Liver (tissue), 9 donors: ENCODE results near the gene APBB1IP. TPM values are rescaled to one million over a fixed set of nuclear protein-coding genes. Genes with fewer than 3 reads are reported as not detected.

ENCODE experiments used
- DNase-seq: peaks from one replicate; pipeline ENCODE4 v3.0.0-alpha.2; 2017; ENCODE audit warnings: low spot score
- H3K27ac ChIP-seq, 2 donors: one replicate each; pipeline ENCODE4 v1.7.0; 2013; ENCODE audit warnings: inconsistent platforms in 2 of 2, low read length in 2 of 2, control low read depth in 1 of 2, low read depth in 1 of 2, mild to moderate bottlenecking in 1 of 2
- H3K27me3 ChIP-seq, 4 donors: one replicate each; pipeline versions ENCODE4 v1.6.1 to v1.7.0; 2013; ENCODE audit warnings: low read length in 3 of 4, inconsistent platforms in 1 of 4, mild to moderate bottlenecking in 1 of 4, moderate library complexity in 1 of 4; ENCODE audit not compliant: control insufficient read depth in 4 of 4, insufficient read depth in 4 of 4
- H3K36me3 ChIP-seq, 4 donors: one replicate each; pipeline versions ENCODE4 v1.6.1 to v1.7.0; 2013; ENCODE audit warnings: low read length in 3 of 4, mild to moderate bottlenecking in 3 of 4, low read depth in 1 of 4, moderate library complexity in 1 of 4; ENCODE audit not compliant: control insufficient read depth in 4 of 4, insufficient read depth in 3 of 4
- H3K4me1 ChIP-seq, 4 donors: one replicate each; pipeline versions ENCODE4 v1.6.1 to v1.7.0; 2013; ENCODE audit warnings: low read length in 3 of 4, mild to moderate bottlenecking in 3 of 4, moderate library complexity in 1 of 4; ENCODE audit not compliant: control insufficient read depth in 4 of 4, insufficient read depth in 4 of 4
- H3K4me3 ChIP-seq, 3 donors: one replicate each; pipeline versions ENCODE4 v1.6.1 to v1.7.0; 2013; ENCODE audit warnings: low read length in 3 of 3, control low read depth in 1 of 3, low read depth in 1 of 3, mild to moderate bottlenecking in 1 of 3
- H3K9ac ChIP-seq, 2 donors: one replicate each; pipeline ENCODE4 v1.7.0; 2013; ENCODE audit warnings: low read length in 2 of 2, mild to moderate bottlenecking in 2 of 2, moderate library complexity in 2 of 2, control low read depth in 1 of 2, low read depth in 1 of 2
- H3K9me3 ChIP-seq, 4 donors: one replicate each; pipeline versions ENCODE4 v1.6.1 to v1.7.0; 2013; ENCODE audit warnings: low read length in 3 of 4; ENCODE audit not compliant: control insufficient read depth in 4 of 4
- ATF3 ChIP-seq: IDR thresholded peaks from 2 replicates; pipeline ENCODE4 v1.6.1; 2016; ENCODE audit warnings: antibody characterized with exemption
- CTCF ChIP-seq: fragments of 150-350 bp; IDR thresholded peaks from 2 replicates; pipeline ENCODE4 v1.5.1; 2017; ENCODE audit warnings: improper control_type of control experiment, low read depth, low read length; ENCODE audit not compliant: missing input control
- EGR1 ChIP-seq, 2 donors: IDR thresholded peaks; 2 replicates each; pipeline ENCODE4 v1.6.1; 2016 to 2018; ENCODE audit warnings: antibody characterized with exemption in 2 of 2, low read depth in 2 of 2
- FOXA1 ChIP-seq: IDR thresholded peaks from 2 replicates; pipeline ENCODE4 v1.6.1; 2016; ENCODE audit warnings: antibody characterized with exemption
- FOXA2 ChIP-seq: IDR thresholded peaks from 2 replicates; pipeline ENCODE4 v1.6.1; 2016; ENCODE audit warnings: antibody characterized with exemption
- GABPA ChIP-seq, 2 donors: IDR thresholded peaks in 1 of 2; conservative IDR thresholded peaks in 1 of 2; 2 replicates each; pipeline ENCODE4 v1.6.1; 2016; ENCODE audit warnings: antibody characterized with exemption in 2 of 2, mild to moderate bottlenecking in 1 of 2, moderate library complexity in 1 of 2
- HNF4A ChIP-seq, 2 donors: conservative IDR thresholded peaks; 2 replicates each; pipeline ENCODE4 v1.6.1; 2016; ENCODE audit warnings: antibody characterized with exemption in 2 of 2, mild to moderate bottlenecking in 2 of 2
- HNF4G ChIP-seq: IDR thresholded peaks from 2 replicates; pipeline ENCODE4 v1.6.1; 2016; ENCODE audit warnings: antibody characterized with exemption
- JUND ChIP-seq, 2 donors: IDR thresholded peaks; 2 replicates each; pipeline ENCODE4 v1.6.1; 2016; ENCODE audit warnings: antibody characterized with exemption in 2 of 2
- MAX ChIP-seq: IDR thresholded peaks from 2 replicates; pipeline ENCODE4 v1.6.1; 2016; ENCODE audit warnings: antibody characterized with exemption
- NR2F2 ChIP-seq: IDR thresholded peaks from 2 replicates; pipeline ENCODE4 v1.6.1; 2016; ENCODE audit warnings: antibody characterized with exemption
- RAD21 ChIP-seq, 2 donors: IDR thresholded peaks; 2 replicates each; pipeline ENCODE4 v1.6.1; 2016; ENCODE audit warnings: antibody characterized with exemption in 2 of 2, mild to moderate bottlenecking in 2 of 2
- REST ChIP-seq: IDR thresholded peaks from 2 replicates; pipeline ENCODE4 v1.6.1; 2016; ENCODE audit warnings: antibody characterized with exemption, mild to moderate bottlenecking
- RXRA ChIP-seq, 2 donors: IDR thresholded peaks; 2 replicates each; pipeline ENCODE4 v1.6.1; 2017 to 2018; ENCODE audit warnings: antibody characterized with exemption in 2 of 2, mild to moderate bottlenecking in 1 of 2
- SP1 ChIP-seq: IDR thresholded peaks from 2 replicates; pipeline ENCODE4 v1.6.1; 2018; ENCODE audit warnings: antibody characterized with exemption, mild to moderate bottlenecking
- TAF1 ChIP-seq: conservative IDR thresholded peaks from 2 replicates; pipeline ENCODE4 v1.6.1; 2016; ENCODE audit warnings: antibody characterized with exemption, mild to moderate bottlenecking
- YY1 ChIP-seq: IDR thresholded peaks from 2 replicates; pipeline ENCODE4 v1.6.1; 2016; ENCODE audit warnings: antibody characterized with exemption, mild to moderate bottlenecking
- ZBTB33 ChIP-seq: IDR thresholded peaks from 2 replicates; pipeline ENCODE4 v1.6.1; 2016; ENCODE audit warnings: antibody characterized with exemption
- WGBS: extraction: QIAGEN DNeasy Blood & Tissue Kit; methylation state at CpG from one replicate; pipeline ENCODE4 v1.1.7; 2013; 5-methylcytosine and 5-hydroxymethylcytosine counted together
- polyA plus RNA-seq, 2 donors: library from polyadenylated mRNA; stranded (reverse) in 1 of 2; unstranded in 1 of 2; fragments of 200-250 nt in 1 of 2; fragments of >200 nt in 1 of 2; fragmentation: Nextera tagmentation in 1 of 2; extraction: Ambion mirVana in 1 of 2; gene quantifications; one replicate each; pipeline versions ENCODE4 v1.2.1 to v1.2.3, GENCODE V29; 2013 to 2015
- total RNA-seq, 2 donors: library from RNA; depleted of rRNA; stranded (reverse); fragments of >200 nt; gene quantifications; one replicate each; pipeline ENCODE4 v1.2.3, GENCODE V29; 2014
- donor health status: healthy.
- donor health status: healthy.
- donor health status: healthy.
- donor health status: healthy.
- donor health status: healthy.

Gene APBB1IP
- total and polyA plus RNA-seq, 4 donors = 9.3 to 28.4 (median 12.8) TPM

GRCh38 chr10:26408858-26409494 is 29.2 kb upstream of the APBB1IP start:
- H3K27me3 ChIP-seq = no peaks in the 10 kb centered on the region
- no peak overlapping the region for H3K4me3 ChIP-seq
- no peak overlapping the region for H3K27ac ChIP-seq
- no peak for TF ChIP-seq SP1
- no peak for TF ChIP-seq JUND (IDR thresholded peaks at IDR 0.05)
- no peak for TF ChIP-seq RAD21 (IDR thresholded peaks at IDR 0.05)
- no peak for TF ChIP-seq GABPA (IDR thresholded peaks at IDR 0.05 in 1 of 2, conservative IDR thresholded peaks at IDR 0.05 in 1 of 2)
- no peak for TF ChIP-seq EGR1 (IDR thresholded peaks at IDR 0.05; ENCODE audit: low read depth in 2 of 2)
- no peak for TF ChIP-seq HNF4A (conservative IDR thresholded peaks at IDR 0.05)
- no peak for TF ChIP-seq ATF3
- no peak for TF ChIP-seq YY1
- no peak for TF ChIP-seq NR2F2
- no peak for TF ChIP-seq ZBTB33
- TF ChIP-seq FOXA1 = no peak
- no peak for TF ChIP-seq MAX
- no peak for TF ChIP-seq CTCF
- TF ChIP-seq REST = no peak
- TF ChIP-seq HNF4G = no peak
- no peak for TF ChIP-seq RXRA (IDR thresholded peaks at IDR 0.05)
- TF ChIP-seq TAF1 = no peak
- no peak for TF ChIP-seq FOXA2
- WGBS = 80% methylated on average over 5 of the region's 5 CpGs
- no peak overlapping the region for H3K9ac ChIP-seq
- no peaks in the 10 kb centered on the region for H3K9me3 ChIP-seq
- no peaks in the 10 kb centered on the region for H3K36me3 ChIP-seq
- no peak for DNase-seq
- no peaks in the 10 kb centered on the region for H3K4me1 ChIP-seq
